Measurements from ENCODE around the gene HIPK3. TPM values are rescaled to one million over a fixed set of nuclear protein-coding genes. Genes with fewer than 3 reads are reported as not detected.

HIPK3 gene
- total and polyA plus RNA-seq, 2 donors from 2014 or later = 17.3 to 162 TPM

DNA sequence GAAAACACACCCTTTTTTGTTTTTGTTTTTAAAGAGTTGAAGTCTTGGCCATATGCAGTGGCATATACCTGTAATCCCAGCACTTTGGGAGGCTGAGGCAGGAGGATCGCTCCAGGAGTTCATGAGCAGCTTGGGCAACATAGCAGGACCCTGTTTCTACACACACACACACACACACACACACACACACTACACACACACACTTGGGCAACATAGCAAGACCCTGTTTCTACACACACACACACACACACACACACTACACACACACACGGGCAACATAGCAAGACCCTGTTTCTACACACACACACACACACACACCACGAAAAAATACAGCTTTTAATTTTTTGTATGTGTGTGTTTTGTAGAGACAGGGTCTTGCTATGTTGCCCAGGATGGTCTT is 54.5 kb downstream of the HIPK3 start:
- Histone ChIP-seq H3K4me3 (ENCODE audit: low read length in 3 of 3) (no peak overlapping the region), H3K27me3 (ENCODE audit: control insufficient read depth, insufficient read depth, low read length) (no peaks in the 10 kb centered on the region), H3K9me3 (ENCODE audit: control insufficient read depth in 2 of 3, insufficient read depth in 1 of 3, low read length in 3 of 3) (no peaks in the 10 kb centered on the region), H3K4me1 (ENCODE audit: control insufficient read depth in 2 of 3, insufficient read depth in 2 of 3, low read depth in 1 of 3, low read length in 3 of 3) (peaks cover 0 to 8% (median 0%) of the 10 kb centered on the region in 3 donors), H3K36me3 (ENCODE audit: control insufficient read depth in 2 of 3, insufficient read depth in 3 of 3, low read length in 3 of 3) (no peaks in the 10 kb centered on the region), H3K9ac (ENCODE audit: low read length in 3 of 3) (no peak overlapping the region), H3K27ac (ENCODE audit: low read depth in 2 of 2, low read length in 2 of 2) (no peak overlapping the region)
- intact Hi-C loops (cut with DNase I) = no loop called here
- DNase-seq (no peak), FAIRE-seq (no peak)
- TF ChIP-seq CTCF (IDR thresholded peaks at IDR 0.05; ENCODE audit: borderline replicate concordance, extremely low read depth, insufficient read depth) = no peak

- no peak for FAIRE-seq
- H3K4me1 ChIP-seq (ENCODE audit: control insufficient read depth in 2 of 3, insufficient read depth in 2 of 3, low read depth in 1 of 3, low read length in 3 of 3) = peaks cover 0 to 12% (median 3%) of the 10 kb centered on the region in 3 donors
- intact Hi-C loops (cut with DNase I) = no loop called here
These were observed 58.6 kb downstream of the HIPK3 start for GRCh38 chr11:33315822-33316221.

DNA sequence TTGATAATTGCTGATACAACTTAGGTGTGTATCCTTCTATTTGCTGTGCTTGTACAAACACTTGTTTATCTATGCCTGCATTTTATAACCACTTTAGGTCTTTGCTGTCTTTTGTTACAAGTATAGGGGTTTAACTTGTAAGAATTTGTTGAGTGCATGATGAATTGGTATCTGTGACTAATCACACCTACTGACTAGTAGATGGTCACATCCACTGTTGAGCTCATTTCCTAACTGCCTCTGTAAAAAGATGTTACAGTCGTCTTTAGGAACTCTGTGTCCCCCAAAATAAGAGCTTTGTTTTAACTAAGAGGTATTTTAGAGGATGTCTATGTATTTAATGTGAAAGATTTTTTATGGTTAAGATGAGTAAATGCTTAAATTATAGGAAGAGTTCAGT is 60.5 kb downstream of the HIPK3 start:
- intact Hi-C loops (cut with DNase I) = no loop called here
- DNase-seq (no peak), FAIRE-seq (no peak)
- Histone ChIP-seq H3K36me3 (ENCODE audit: control insufficient read depth in 2 of 3, insufficient read depth in 3 of 3, low read length in 3 of 3) (no peaks in the 10 kb centered on the region), H3K27me3 (ENCODE audit: control insufficient read depth, insufficient read depth, low read length) (no peaks in the 10 kb centered on the region), H3K9ac (ENCODE audit: low read length in 3 of 3) (no peak overlapping the region), H3K27ac (ENCODE audit: low read depth in 2 of 2, low read length in 2 of 2) (no peak overlapping the region), H3K4me1 (ENCODE audit: control insufficient read depth in 2 of 3, insufficient read depth in 2 of 3, low read depth in 1 of 3, low read length in 3 of 3) (peaks cover 0 to 11% (median 3%) of the 10 kb centered on the region in 3 donors), H3K4me3 (ENCODE audit: low read length in 3 of 3) (no peak overlapping the region), H3K9me3 (ENCODE audit: control insufficient read depth in 2 of 3, insufficient read depth in 1 of 3, low read length in 3 of 3) (no peaks in the 10 kb centered on the region)
- no peak for TF ChIP-seq CTCF (IDR thresholded peaks at IDR 0.05; ENCODE audit: borderline replicate concordance, extremely low read depth, insufficient read depth)

More at GRCh38 chr11:33315822-33316221, 58.6 kb downstream of the HIPK3 start:
- no peak for DNase-seq
- Histone ChIP-seq H3K36me3 (ENCODE audit: control insufficient read depth in 2 of 3, insufficient read depth in 3 of 3, low read length in 3 of 3) (no peaks in the 10 kb centered on the region), H3K4me3 (ENCODE audit: low read length in 3 of 3) (no peak overlapping the region), H3K27ac (ENCODE audit: low read depth in 2 of 2, low read length in 2 of 2) (no peak overlapping the region), H3K9me3 (ENCODE audit: control insufficient read depth in 2 of 3, insufficient read depth in 1 of 3, low read length in 3 of 3) (no peaks in the 10 kb centered on the region), H3K9ac (ENCODE audit: low read length in 3 of 3) (no peak overlapping the region), H3K27me3 (ENCODE audit: control insufficient read depth, insufficient read depth, low read length) (no peaks in the 10 kb centered on the region)
- no peak for TF ChIP-seq CTCF (IDR thresholded peaks at IDR 0.05; ENCODE audit: borderline replicate concordance, extremely low read depth, insufficient read depth)
